22Rv1 (cell line): ENCODE results near the gene PC.
"Not testable (repeated sequence)": the region's sequence is repeated elsewhere in the genome, so short reads cannot be mapped to it uniquely, and the experiment has no call there.

Experiments used
- H3K27ac ChIP-seq: fragments of 450-650 bp; 2 replicates; pipeline ENCODE4 v1.5.1; 2017
- CTCF ChIP-seq: fragments of 450-650 bp; IDR thresholded peaks from 2 replicates; pipeline ENCODE4 v1.5.1; 2017; ENCODE audit warnings: mild to moderate bottlenecking
- ZFX ChIP-seq: fragments of 450-650 bp; IDR thresholded peaks from 2 replicates; pipeline ENCODE4 v1.6.1; 2017; ENCODE audit warnings: antibody characterized with exemption, borderline replicate concordance

The PC gene

GRCh38 chr11:66958232-66958955 lies at the start of gene PC:
TSS of gene PC (minus strand) at chr11:66958383. CDS start at chr11:66872159, 86,224 bp downstream.
- H3K27ac ChIP-seq, result peak within 1 kb of the TSS; percentile 74
- TF ChIP-seq ZFX, result no peak
- TF ChIP-seq CTCF, result no peak

DNA sequence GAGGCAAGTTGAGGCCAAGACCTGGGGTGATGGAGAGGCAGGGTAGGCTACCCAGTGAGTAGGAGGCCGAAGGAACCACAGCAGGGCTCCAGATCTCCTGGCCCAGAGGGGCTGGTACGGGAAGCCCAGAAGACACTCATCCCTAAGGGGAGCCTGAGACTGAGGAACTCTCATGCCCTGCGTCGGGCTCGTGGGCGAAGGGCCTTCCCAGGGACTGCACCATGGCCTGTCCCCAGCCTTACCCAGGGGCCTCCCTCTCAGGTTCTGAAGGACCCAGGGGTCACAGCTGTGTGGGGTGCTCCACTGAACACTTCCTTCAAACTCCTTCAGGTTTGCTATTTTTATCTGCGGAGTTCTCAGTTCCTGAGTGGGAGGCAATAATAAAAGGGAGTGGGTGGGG lies 48.9 kb upstream of the PC start:
- no peak overlapping the region for H3K27ac ChIP-seq
- TF ChIP-seq CTCF (no peak), ZFX (no peak)

- TF ChIP-seq ZFX (no peak), CTCF (no peak)
- H3K27ac ChIP-seq, result no peak overlapping the region
These were observed 48.1 kb upstream of the PC start for GRCh38 chr11:67006029-67006884.

DNA sequence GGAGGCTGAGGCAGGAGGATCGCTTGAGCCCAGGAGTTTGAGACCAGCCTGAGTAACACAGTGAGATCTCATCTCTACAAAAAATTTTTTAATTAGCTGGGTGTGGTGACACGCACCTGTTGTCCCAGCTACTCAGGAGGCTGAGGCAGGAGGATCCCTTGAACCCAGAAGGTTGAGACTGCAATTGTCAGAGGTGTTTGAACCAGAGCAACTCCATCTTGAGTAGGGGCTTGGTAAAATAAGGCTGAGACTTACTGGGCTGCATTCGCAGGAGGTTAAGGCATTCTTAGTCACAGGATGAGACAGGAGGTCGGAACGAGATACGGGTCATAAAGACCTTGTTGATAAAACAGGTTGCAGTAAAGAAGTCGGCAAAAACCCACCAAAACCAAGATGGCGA lies 47.0 kb upstream of the PC start:
- H3K27ac ChIP-seq, result not testable (repeated sequence)

GRCh38 chr11:67002921-67003411 lies 44.8 kb upstream of the PC start:
- H3K27ac ChIP-seq, result no peak overlapping the region
- TF ChIP-seq ZFX, result no peak
- TF ChIP-seq CTCF, result no peak

DNA sequence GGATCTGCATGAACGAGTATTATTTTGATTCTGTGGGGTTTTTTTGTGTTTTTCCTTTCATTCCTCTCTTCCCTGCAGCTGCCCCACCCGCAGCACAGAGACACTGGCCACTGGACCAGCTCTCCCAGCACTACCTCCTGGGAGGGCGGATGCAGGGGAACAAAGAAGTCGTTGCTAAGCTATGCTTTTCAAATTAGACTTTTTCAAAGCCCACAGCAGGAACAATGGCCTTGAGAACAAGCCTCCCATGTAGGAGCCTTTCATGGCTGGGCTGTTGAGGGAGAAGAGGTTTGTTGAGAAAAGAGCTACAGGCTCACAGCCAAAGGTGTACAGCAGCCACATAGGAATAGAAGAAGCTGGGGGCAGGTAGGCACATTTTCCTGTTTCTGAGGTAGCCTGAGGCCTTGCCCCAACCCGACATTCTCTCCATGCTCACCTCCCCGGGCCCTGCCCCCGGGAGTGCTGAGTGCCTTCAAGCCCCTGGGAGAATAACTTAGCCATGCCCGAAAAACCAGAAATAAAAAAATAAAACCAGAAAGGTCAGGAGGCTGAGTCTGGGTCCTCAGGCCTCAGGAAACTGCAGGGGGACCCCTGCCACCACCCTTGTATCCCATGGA lies 44.2 kb upstream of the PC start:
- TF ChIP-seq CTCF, result no peak
- no peak for TF ChIP-seq ZFX

GRCh38 chr11:67001332-67001731 lies 43.1 kb upstream of the PC start:
- H3K27ac ChIP-seq, result no peak overlapping the region
- no peak for TF ChIP-seq CTCF

More for the DNA sequence above, 44.2 kb upstream of the PC start:
- H3K27ac ChIP-seq, result no peak overlapping the region
